Natural killer cell (primary cell): Measurements from ENCODE around the gene MOCOS. TPM values are rescaled to one million over a fixed set of nuclear protein-coding genes. Genes with fewer than 3 reads are reported as not detected.

ENCODE experiments used
- ATAC-seq, 3 donors: fragments of 150-1000 bp in 2 of 3; fragments of 200-7000 bp in 1 of 3; cut with Tn5 transposase; 1 replicate in 1 of 3; 2 replicates in 2 of 3; pipeline ENCODE4 v1.10.0; 2021; ENCODE audit warnings: mild to moderate bottlenecking in 2 of 3, moderate library complexity in 2 of 3
- DNase-seq, 2 donors: peaks; one replicate each; pipeline versions ENCODE4 v3.0.0 to v3.0.0-alpha.2; 2013 to 2021; ENCODE audit warnings: mixed read lengths in 1 of 2
- H3K27ac ChIP-seq: one replicate; pipeline ENCODE4 v1.5.1; 2013; ENCODE audit warnings: mild to moderate bottlenecking, low read length
- H3K27me3 ChIP-seq: one replicate; pipeline ENCODE4 v1.6.1; 2013; ENCODE audit warnings: low read length; ENCODE audit not compliant: control insufficient read depth, insufficient read depth
- H3K36me3 ChIP-seq: one replicate; pipeline ENCODE4 v1.6.1; 2013; ENCODE audit warnings: low read length; ENCODE audit not compliant: control insufficient read depth, insufficient read depth
- H3K4me1 ChIP-seq: one replicate; pipeline ENCODE4 v1.6.1; 2013; ENCODE audit warnings: low read length; ENCODE audit not compliant: control insufficient read depth, insufficient read depth
- H3K4me3 ChIP-seq: one replicate; pipeline ENCODE4 v1.5.1; 2013; ENCODE audit warnings: low read length
- H3K9me3 ChIP-seq: one replicate; pipeline ENCODE4 v1.6.1; 2013; ENCODE audit warnings: low read length; ENCODE audit not compliant: control insufficient read depth, insufficient read depth
- H3K27ac Mint-ChIP-seq, 2 donors: one replicate each; pipeline ENCODE4 v1.8.0; 2022; ENCODE audit warnings: mild to moderate bottlenecking in 2 of 2, mixed read lengths in 2 of 2, moderate library complexity in 1 of 2
- H3K27me3 Mint-ChIP-seq, 2 donors: one replicate each; pipeline ENCODE4 v1.8.0; 2022; ENCODE audit warnings: low read depth in 2 of 2, mixed read lengths in 2 of 2
- H3K36me3 Mint-ChIP-seq: one replicate; pipeline ENCODE4 v1.8.0; 2022; ENCODE audit warnings: mixed read lengths
- H3K4me1 Mint-ChIP-seq, 2 donors: one replicate each; pipeline ENCODE4 v1.8.0; 2022; ENCODE audit warnings: mixed read lengths in 2 of 2
- H3K4me3 Mint-ChIP-seq: one replicate; pipeline ENCODE4 v1.8.0; 2022; ENCODE audit warnings: mild to moderate bottlenecking, moderate library complexity, mixed read lengths
- H3K9me3 Mint-ChIP-seq, 2 donors: one replicate each; pipeline ENCODE4 v1.8.0; 2022; ENCODE audit warnings: mixed read lengths in 2 of 2
- CTCF ChIP-seq: fragments of 200-600 bp; IDR thresholded peaks from one replicate; pipeline ENCODE4 v1.8.0; 2022; ENCODE audit warnings: antibody characterized with exemption
- WGBS: methylation state at CpG from one replicate; pipeline ENCODE4 v1.1.7; 2013; ENCODE audit warnings: missing lambda C conversion rate; ENCODE audit not compliant: insufficient coverage; 5-methylcytosine and 5-hydroxymethylcytosine counted together
- intact Hi-C: fragments of 100-400 bp; cut with micrococcal nuclease; formaldehyde crosslinking; loops from one replicate; pipeline ENCODE4 v1.14.2; 2022
- total RNA-seq, 4 donors: library from RNA; stranded (reverse); fragments of 120-200 nt in 1 of 4; gene quantifications; one replicate each; pipeline versions ENCODE4 v1.2.3 to v1.2.4, GENCODE V29; 2013 to 2022

The MOCOS gene
- total RNA-seq, 3 donors from 2014 or later (not counting 1 experiment from before 2014, with no cell fraction given): 0.10 to 0.24 (median 0.16) TPM

- Histone ChIP-seq H3K4me1 (peaks cover 15% of the 10 kb centered on the region), H3K27me3 (peaks cover 6% of the 10 kb centered on the region), H3K27ac (no peak overlapping the region), H3K36me3 (no peaks in the 10 kb centered on the region), H3K9me3 (no peaks in the 10 kb centered on the region), H3K4me3 (no peak overlapping the region)
- TF ChIP-seq CTCF: no peak
- no peak overlapping the region for H3K4me3 Mint-ChIP-seq
- peaks cover 7 to 11% of the 10 kb centered on the region in 2 donors for H3K4me1 Mint-ChIP-seq
- H3K27ac Mint-ChIP-seq: no peak overlapping the region
- ATAC-seq (no peak), DNase-seq (no peak)
- intact Hi-C loops: no loop called here
- WGBS: 92% methylated on average over 3 of the region's 3 CpGs
- H3K9me3 Mint-ChIP-seq: no peaks in the 10 kb centered on the region
- H3K27me3 Mint-ChIP-seq: peaks cover 33 to 35% of the 10 kb centered on the region in 2 donors
- no peaks in the 10 kb centered on the region for H3K36me3 Mint-ChIP-seq
Observed at GRCh38 chr18:36191286-36191685, 4.0 kb downstream of the MOCOS start.

GRCh38 chr18:36191711-36192110, 4.4 kb downstream of the MOCOS start:
- no peak overlapping the region for H3K4me3 Mint-ChIP-seq
- H3K27me3 Mint-ChIP-seq: peaks cover 33% of the 10 kb centered on the region in 2 donors
- no peak overlapping the region for H3K27ac Mint-ChIP-seq
- ATAC-seq (no peak), DNase-seq (no peak)
- no peaks in the 10 kb centered on the region for H3K36me3 Mint-ChIP-seq
- H3K9me3 ChIP-seq: no peaks in the 10 kb centered on the region
- H3K27ac ChIP-seq: no peak overlapping the region
- no peak for TF ChIP-seq CTCF
- H3K4me1 ChIP-seq: peaks cover 11% of the 10 kb centered on the region
- no peak overlapping the region for H3K4me3 ChIP-seq
- intact Hi-C loops: no loop called here
- H3K4me1 Mint-ChIP-seq: peaks cover 7% of the 10 kb centered on the region in 2 donors
- 92% methylated on average over 1 of the region's 1 CpG for WGBS
- H3K36me3 ChIP-seq: no peaks in the 10 kb centered on the region
- peaks cover 6% of the 10 kb centered on the region for H3K27me3 ChIP-seq
- no peaks in the 10 kb centered on the region for H3K9me3 Mint-ChIP-seq

GRCh38 chr18:36194600-36195315, 7.5 kb downstream of the MOCOS start:
- no peaks in the 10 kb centered on the region for H3K36me3 Mint-ChIP-seq
- Histone ChIP-seq H3K27ac (no peak overlapping the region), H3K4me3 (no peak overlapping the region), H3K9me3 (no peaks in the 10 kb centered on the region), H3K4me1 (no peaks in the 10 kb centered on the region), H3K27me3 (no peaks in the 10 kb centered on the region), H3K36me3 (no peaks in the 10 kb centered on the region)
- intact Hi-C loops: no loop called here
- no peak for TF ChIP-seq CTCF
- H3K27me3 Mint-ChIP-seq: peaks cover 16% of the 10 kb centered on the region in 2 donors
- 88% methylated on average over 8 of the region's 8 CpGs for WGBS
- H3K27ac Mint-ChIP-seq: no peak overlapping the region
- no peak for ATAC-seq
- H3K4me3 Mint-ChIP-seq: no peak overlapping the region
- DNase-seq: no peak
- H3K9me3 Mint-ChIP-seq: no peaks in the 10 kb centered on the region
- H3K4me1 Mint-ChIP-seq: no peaks in the 10 kb centered on the region
